SJSA1 (cell line): ENCODE measurements around the gene MYOG. TPM values are rescaled to one million over a fixed set of nuclear protein-coding genes. Genes with fewer than 3 reads are reported as not detected.

Source experiments
- DNase-seq, 2 experiments: peaks; one replicate each; pipeline ENCODE4 v3.0.0-alpha.2; 2015 to 2020; ENCODE audit warnings: low spot score in 2 of 2, low read depth in 1 of 2
- H3K27ac ChIP-seq: fragments of 250-450 bp; sonication (Bioruptor Pico); 2 replicates; pipeline ENCODE4 v1.5.1; 2020; ENCODE audit warnings: mild to moderate bottlenecking, moderate library complexity
- H3K27me3 ChIP-seq: fragments of 250-450 bp; sonication (Bioruptor Pico); replicated peaks from 2 replicates; pipeline ENCODE4 v1.5.1; 2020; ENCODE audit warnings: mild to moderate bottlenecking, moderate library complexity
- H3K36me3 ChIP-seq: fragments of 250-450 bp; sonication (Bioruptor Pico); 2 replicates; pipeline ENCODE4 v1.5.1; 2020; ENCODE audit warnings: mild to moderate bottlenecking
- H3K4me1 ChIP-seq: fragments of 250-450 bp; sonication (Bioruptor Pico); replicated peaks from 2 replicates; pipeline ENCODE4 v1.6.1; 2021; ENCODE audit warnings: mild to moderate bottlenecking
- H3K4me3 ChIP-seq: fragments of 250-450 bp; sonication (Bioruptor Pico); 2 replicates; pipeline ENCODE4 v1.5.1; 2020; ENCODE audit warnings: mild to moderate bottlenecking
- H3K9me3 ChIP-seq: fragments of 250-450 bp; sonication (Bioruptor Pico); replicated peaks from 2 replicates; pipeline ENCODE4 v1.5.1; 2020; ENCODE audit warnings: mild to moderate bottlenecking
- total RNA-seq: library from RNA; depleted of rRNA; stranded (reverse); fragments of >200 nt; shearing (Covaris generic); gene quantifications from 2 replicates; pipeline ENCODE4 v1.2.3, GENCODE V29; 2014

MYOG gene
- total RNA-seq, 1 experiment from 2014 or later: not detected

GRCh38 chr1:203091199-203091477 lies 5.3 kb upstream of the MYOG start:
- no peaks in the 10 kb centered on the region for H3K4me1 ChIP-seq
- peak in 1 of 2 experiments; percentile 11 for DNase-seq
- no peak overlapping the region for H3K27ac ChIP-seq
- peaks cover 10% of the 10 kb centered on the region; the same call in 1 of the 2 replicates for H3K9me3 ChIP-seq
- H3K27me3 ChIP-seq: peaks cover 4% of the 10 kb centered on the region
- H3K4me3 ChIP-seq: no peak overlapping the region
- H3K36me3 ChIP-seq: no peaks in the 10 kb centered on the region

GRCh38 chr1:203090421-203091198 lies 4.8 kb upstream of the MYOG start:
- H3K4me1 ChIP-seq: no peaks in the 10 kb centered on the region
- no peaks in the 10 kb centered on the region for H3K36me3 ChIP-seq
- peak in 1 of 2 experiments; percentile 12 for DNase-seq
- peaks cover 10% of the 10 kb centered on the region; the same call in 1 of the 2 replicates for H3K9me3 ChIP-seq
- H3K27me3 ChIP-seq: peaks cover 4% of the 10 kb centered on the region
- no peak overlapping the region for H3K27ac ChIP-seq
- no peak overlapping the region for H3K4me3 ChIP-seq

DNA sequence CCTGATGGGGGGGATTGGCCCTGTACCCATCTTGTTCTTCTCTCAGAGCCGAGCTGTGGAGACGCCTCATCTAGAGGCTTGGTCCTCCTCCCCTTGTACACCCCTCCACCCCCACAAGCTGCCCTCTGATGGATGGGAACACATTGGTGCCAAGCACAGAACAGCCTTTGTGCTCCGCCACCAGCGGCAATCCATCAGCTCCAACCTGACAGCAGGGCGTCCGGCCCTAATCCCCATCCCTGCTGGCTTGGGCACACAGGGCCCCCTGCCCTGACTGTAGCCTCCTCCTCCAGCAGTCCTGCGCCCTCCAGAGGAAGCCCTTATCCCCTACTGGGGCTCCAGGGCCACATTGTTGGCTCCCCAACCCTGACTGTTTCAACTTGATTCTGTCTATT lies 3.8 kb upstream of the MYOG start:
- H3K36me3 ChIP-seq: no peaks in the 10 kb centered on the region
- peaks cover 4% of the 10 kb centered on the region for H3K27me3 ChIP-seq
- peaks cover 3% of the 10 kb centered on the region; the same call in 1 of the 2 replicates for H3K9me3 ChIP-seq
- H3K27ac ChIP-seq: no peak overlapping the region
- H3K4me1 ChIP-seq: no peaks in the 10 kb centered on the region
- DNase-seq: peak in 1 of 2 experiments; percentile 32
- no peak overlapping the region for H3K4me3 ChIP-seq

DNA sequence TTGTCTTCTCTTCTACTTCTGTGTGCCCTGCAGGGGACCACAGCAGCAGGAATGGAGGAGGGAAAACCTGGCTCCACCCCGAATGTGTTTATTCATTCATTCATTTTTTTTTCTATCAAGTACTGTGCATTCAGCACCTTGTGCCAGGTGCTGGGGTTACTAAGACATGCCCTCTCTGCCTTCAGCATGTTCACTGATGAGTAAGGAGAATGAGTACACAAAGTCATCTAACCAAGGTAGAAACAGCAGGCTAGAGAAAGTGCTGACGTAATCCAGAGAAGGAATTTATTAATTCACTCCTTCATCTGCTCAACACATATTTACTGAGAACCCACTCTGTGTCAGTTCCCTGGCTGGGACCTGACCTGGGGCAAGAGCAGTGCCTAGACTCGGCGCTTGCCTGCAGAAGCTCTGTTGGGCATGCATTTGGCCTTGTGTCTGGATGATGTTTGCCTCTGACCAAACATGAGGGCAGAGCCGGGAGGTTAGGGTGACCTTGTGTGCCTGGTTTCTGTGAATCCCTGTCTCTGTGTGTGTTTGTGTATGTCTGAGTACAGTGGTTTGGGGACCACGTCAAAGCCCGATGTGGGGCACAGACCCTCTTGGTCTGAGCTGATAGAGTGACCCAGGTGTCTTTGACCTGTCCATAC lies 3.3 kb upstream of the MYOG start:
- Histone ChIP-seq H3K4me1 (no peaks in the 10 kb centered on the region), H3K27me3 (peaks cover 4% of the 10 kb centered on the region), H3K4me3 (no peak overlapping the region), H3K27ac (no peak overlapping the region), H3K36me3 (no peaks in the 10 kb centered on the region), H3K9me3 (no peaks in the 10 kb centered on the region)
- DNase-seq: peak in 1 of 2 experiments; percentile 31

DNA sequence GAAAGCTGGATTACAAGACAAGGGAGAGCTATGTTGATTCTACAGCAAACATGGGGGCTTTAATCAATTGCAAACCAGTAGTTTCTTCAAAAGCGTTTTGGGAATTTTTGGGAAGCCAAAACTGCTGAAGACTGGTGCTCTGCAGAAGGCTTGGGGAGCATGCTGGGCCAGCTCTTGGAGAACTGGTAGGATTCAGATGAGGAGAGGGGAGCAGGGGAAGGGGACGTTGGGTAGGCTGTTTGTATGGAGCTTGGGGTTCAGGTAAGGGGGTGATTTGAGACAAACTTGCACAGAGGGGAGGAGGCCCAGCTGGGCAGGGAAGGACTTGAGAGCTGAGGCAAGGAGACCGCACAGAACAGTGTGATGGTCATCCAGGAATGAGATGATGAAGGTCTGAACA lies 2.6 kb upstream of the MYOG start:
- Histone ChIP-seq H3K27me3 (peaks cover 4% of the 10 kb centered on the region), H3K4me3 (no peak overlapping the region), H3K4me1 (no peaks in the 10 kb centered on the region), H3K36me3 (no peaks in the 10 kb centered on the region), H3K27ac (no peak overlapping the region), H3K9me3 (no peaks in the 10 kb centered on the region)
- DNase-seq: peak in 1 of 2 experiments; percentile 16

DNA sequence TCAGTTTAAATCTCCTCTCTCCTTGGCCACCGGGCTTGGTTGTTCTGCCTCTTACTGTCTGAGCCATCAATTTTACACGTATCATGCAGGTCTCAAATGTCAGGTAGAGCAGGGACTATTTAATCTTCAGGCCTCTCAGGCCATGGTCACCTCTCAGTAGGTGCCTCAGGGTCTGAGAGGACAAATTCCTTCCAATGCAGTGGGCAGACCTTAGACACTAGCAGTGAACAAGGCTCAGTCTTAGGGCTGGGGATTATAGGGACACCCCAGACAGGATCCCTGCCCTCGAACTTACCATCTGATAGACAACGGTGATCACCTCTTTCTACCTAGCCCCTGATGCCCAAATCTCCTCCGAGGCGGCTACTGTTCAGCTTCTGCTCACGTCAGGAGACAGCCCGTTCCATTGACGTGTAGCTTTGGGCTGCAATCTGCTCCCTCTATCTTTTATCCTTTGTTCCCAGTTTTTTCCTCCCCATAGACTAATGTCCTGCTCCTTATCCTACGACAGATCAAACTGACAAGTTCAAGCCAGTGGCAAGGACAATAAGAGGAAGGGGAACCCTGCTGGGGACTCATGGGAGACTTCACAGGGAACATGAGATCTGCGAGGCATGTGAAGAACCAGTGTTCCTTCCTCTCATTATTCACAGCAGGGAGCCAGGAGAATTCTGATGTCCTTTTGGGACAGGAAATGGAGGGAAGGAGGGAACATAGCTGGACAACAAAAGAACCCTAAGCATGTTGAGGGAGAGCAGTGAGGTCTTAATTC lies 1.4 kb upstream of the MYOG start:
- H3K4me3 ChIP-seq: no peak overlapping the region
- H3K36me3 ChIP-seq: no peaks in the 10 kb centered on the region
- DNase-seq: peak in 1 of 2 experiments; percentile 8
- H3K27me3 ChIP-seq: peaks cover 4% of the 10 kb centered on the region
- no peaks in the 10 kb centered on the region for H3K9me3 ChIP-seq
- H3K4me1 ChIP-seq: no peaks in the 10 kb centered on the region
- H3K27ac ChIP-seq: no peak overlapping the region

- no peak overlapping the region for H3K27ac ChIP-seq
- no peaks in the 10 kb centered on the region for H3K4me1 ChIP-seq
- no peak overlapping the region for H3K4me3 ChIP-seq
- no peaks in the 10 kb centered on the region for H3K36me3 ChIP-seq
- peaks cover 14% of the 10 kb centered on the region for H3K27me3 ChIP-seq
- peak in 1 of 2 experiments; percentile 28 for DNase-seq
- no peaks in the 10 kb centered on the region for H3K9me3 ChIP-seq
Observed at GRCh38 chr1:203084588-203085527, 954 bp downstream of the MYOG start.

- DNase-seq: peak in 1 of 2 experiments; percentile 31
- Histone ChIP-seq H3K36me3 (no peaks in the 10 kb centered on the region), H3K9me3 (no peaks in the 10 kb centered on the region), H3K4me1 (no peaks in the 10 kb centered on the region), H3K27ac (no peak overlapping the region), H3K27me3 (peaks cover 10% of the 10 kb centered on the region), H3K4me3 (no peak overlapping the region)
Observed at GRCh38 chr1:203083463-203083921, 2.3 kb downstream of the MYOG start.

GRCh38 chr1:203082571-203083462 lies 3.0 kb downstream of the MYOG start:
- Histone ChIP-seq H3K4me1 (no peaks in the 10 kb centered on the region), H3K27ac (no peak overlapping the region), H3K27me3 (peaks cover 10% of the 10 kb centered on the region), H3K4me3 (no peak overlapping the region), H3K9me3 (no peaks in the 10 kb centered on the region), H3K36me3 (no peaks in the 10 kb centered on the region)
- DNase-seq: peak in 1 of 2 experiments; percentile 25

GRCh38 chr1:203082231-203082505 lies 3.6 kb downstream of the MYOG start:
- no peak for DNase-seq
- Histone ChIP-seq H3K27ac (no peak overlapping the region), H3K9me3 (no peaks in the 10 kb centered on the region), H3K4me1 (no peaks in the 10 kb centered on the region), H3K36me3 (no peaks in the 10 kb centered on the region), H3K27me3 (peaks cover 10% of the 10 kb centered on the region), H3K4me3 (no peak overlapping the region)

DNA sequence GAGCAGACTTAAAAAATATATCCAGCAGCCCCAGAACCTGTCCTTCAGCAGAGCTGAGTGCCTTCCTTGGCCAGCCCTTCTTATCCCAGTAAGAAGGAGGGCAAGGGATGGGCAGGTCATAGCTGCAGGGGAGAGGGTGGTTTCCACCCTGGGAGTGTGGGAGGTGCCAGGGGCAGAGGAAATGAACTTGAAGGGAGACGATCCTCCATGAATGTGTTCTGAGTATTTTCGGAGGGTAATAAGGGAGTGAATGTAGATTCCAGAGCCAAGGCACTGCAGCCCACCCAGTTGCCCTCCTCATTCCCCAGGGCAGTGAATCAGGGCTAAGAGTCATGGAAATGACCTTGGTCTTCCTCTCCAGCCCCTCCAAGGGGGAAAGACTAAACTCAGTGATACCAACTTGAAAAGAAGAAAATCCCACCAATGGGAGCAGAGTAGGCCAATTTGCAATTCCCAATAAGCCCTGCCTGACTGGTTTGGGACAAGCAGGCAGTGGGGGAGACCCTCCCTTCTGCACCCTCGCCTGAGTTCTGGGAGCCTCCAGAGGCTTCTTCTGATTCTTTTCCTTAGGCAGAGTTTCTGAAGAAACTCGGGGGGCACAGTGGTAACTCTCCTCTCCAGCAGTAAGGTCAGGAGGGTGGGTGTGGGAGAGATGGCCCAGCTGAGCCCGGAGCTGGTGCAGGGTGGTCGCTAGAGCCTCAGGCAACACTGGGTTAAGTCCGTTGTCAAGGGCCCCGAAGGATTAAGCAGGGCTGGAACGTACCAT lies 4.2 kb downstream of the MYOG start:
- peak in 1 of 2 experiments; percentile 27 for DNase-seq
- peaks cover 10% of the 10 kb centered on the region for H3K27me3 ChIP-seq
- H3K4me1 ChIP-seq: no peaks in the 10 kb centered on the region
- H3K36me3 ChIP-seq: no peaks in the 10 kb centered on the region
- H3K9me3 ChIP-seq: no peaks in the 10 kb centered on the region
- H3K4me3 ChIP-seq: no peak overlapping the region
- no peak overlapping the region for H3K27ac ChIP-seq

DNA sequence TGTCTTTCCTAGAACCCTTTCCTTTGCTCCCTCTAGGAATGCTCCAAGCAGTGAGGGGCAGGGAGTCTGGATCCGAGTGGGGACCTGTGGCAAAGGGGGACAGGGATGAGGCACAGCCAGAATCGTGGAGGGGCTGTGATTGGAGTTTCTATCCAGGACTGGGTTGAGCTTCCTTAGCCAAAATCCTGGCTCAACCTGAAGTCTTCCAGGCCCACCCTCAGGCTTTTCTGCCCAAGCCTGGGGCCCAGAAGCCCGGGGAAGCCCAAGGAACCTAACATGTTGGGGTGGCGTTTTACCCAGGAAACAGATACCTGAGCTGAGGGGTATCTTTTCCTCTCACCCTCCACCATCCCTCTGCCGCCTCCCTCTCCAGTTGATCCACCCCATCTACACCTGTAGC lies 5.4 kb downstream of the MYOG start:
- Histone ChIP-seq H3K27ac (no peak overlapping the region), H3K36me3 (no peaks in the 10 kb centered on the region), H3K4me3 (no peak overlapping the region), H3K9me3 (no peaks in the 10 kb centered on the region), H3K4me1 (no peaks in the 10 kb centered on the region), H3K27me3 (peaks cover 10% of the 10 kb centered on the region)
- DNase-seq: no peak
